HL-60 (cell line): Measurements from ENCODE around the gene KCNJ16.

ENCODE experiments used
- DNase-seq, 2 experiments: peaks; one replicate each; pipeline ENCODE4 v3.0.0-alpha.2; 2010 to 2020; ENCODE audit warnings: low read depth in 1 of 2, low spot score in 1 of 2
- H3K27ac ChIP-seq: fragments of 250-450 bp; sonication (Bioruptor Pico); replicated peaks from 2 replicates; pipeline ENCODE4 v1.5.1; 2020; ENCODE audit warnings: mild to moderate bottlenecking, moderate library complexity
- H3K27me3 ChIP-seq: fragments of 250-450 bp; sonication (Bioruptor Pico); 2 replicates; pipeline ENCODE4 v1.5.1; 2021; ENCODE audit warnings: mild to moderate bottlenecking, moderate library complexity; ENCODE audit not compliant: insufficient read depth, poor library complexity, severe bottlenecking
- H3K4me3 ChIP-seq: replicated peaks from 2 replicates; pipeline ENCODE4 v1.5.1; 2011; ENCODE audit warnings: mild to moderate bottlenecking, control low read depth, low read length; ENCODE audit not compliant: insufficient read depth
- CTCF ChIP-seq: IDR thresholded peaks from one replicate; pipeline ENCODE4 v1.5.1; 2011; ENCODE audit warnings: low read length, control low read depth, inconsistent platforms; ENCODE audit not compliant: insufficient read depth
- GABPA ChIP-seq: IDR thresholded peaks from 2 replicates; pipeline ENCODE4 v1.6.1; 2012; ENCODE audit warnings: low read depth
- POLR2AphosphoS5 ChIP-seq: IDR thresholded peaks from 2 replicates; pipeline ENCODE4 v1.6.1; 2012; ENCODE audit warnings: low read depth
- SPI1 ChIP-seq: IDR thresholded peaks from 2 replicates; pipeline ENCODE4 v1.6.1; 2012; ENCODE audit warnings: low read depth, mild to moderate bottlenecking, borderline replicate concordance
- TF ChIP-seq, protein P1 (sequence below): IDR thresholded peaks from 2 replicates; pipeline ENCODE4 v1.6.1; 2012; ENCODE audit warnings: low read depth; ENCODE audit not compliant: insufficient replicate concordance

Gene KCNJ16

DNA sequence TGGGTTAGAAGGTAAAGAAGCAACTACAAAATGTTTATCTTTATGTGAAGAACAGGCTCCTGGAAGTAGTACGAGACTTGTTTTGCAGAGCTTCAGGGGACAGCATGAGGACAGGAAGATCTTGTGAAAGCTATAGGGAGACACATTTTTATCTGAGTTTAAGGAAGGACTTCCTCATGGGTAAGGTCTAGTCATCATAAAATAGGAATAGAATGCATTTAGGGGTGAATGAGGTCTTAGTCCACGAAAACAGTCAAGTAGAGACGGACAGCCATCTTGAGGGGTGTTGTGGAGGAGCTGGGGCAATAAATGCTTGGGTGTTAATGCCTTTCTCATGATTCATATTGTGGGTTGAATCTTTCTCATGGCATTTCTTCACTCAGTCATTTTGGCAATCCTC lies 24.3 kb downstream of the KCNJ16 start:
- peak in 1 of 2 experiments; percentile 7 for DNase-seq
- Histone ChIP-seq H3K27me3 (no peaks in the 10 kb centered on the region), H3K27ac (peak overlapping the region; percentile 60), H3K4me3 (no peak overlapping the region)
- TF ChIP-seq, protein P1, sequence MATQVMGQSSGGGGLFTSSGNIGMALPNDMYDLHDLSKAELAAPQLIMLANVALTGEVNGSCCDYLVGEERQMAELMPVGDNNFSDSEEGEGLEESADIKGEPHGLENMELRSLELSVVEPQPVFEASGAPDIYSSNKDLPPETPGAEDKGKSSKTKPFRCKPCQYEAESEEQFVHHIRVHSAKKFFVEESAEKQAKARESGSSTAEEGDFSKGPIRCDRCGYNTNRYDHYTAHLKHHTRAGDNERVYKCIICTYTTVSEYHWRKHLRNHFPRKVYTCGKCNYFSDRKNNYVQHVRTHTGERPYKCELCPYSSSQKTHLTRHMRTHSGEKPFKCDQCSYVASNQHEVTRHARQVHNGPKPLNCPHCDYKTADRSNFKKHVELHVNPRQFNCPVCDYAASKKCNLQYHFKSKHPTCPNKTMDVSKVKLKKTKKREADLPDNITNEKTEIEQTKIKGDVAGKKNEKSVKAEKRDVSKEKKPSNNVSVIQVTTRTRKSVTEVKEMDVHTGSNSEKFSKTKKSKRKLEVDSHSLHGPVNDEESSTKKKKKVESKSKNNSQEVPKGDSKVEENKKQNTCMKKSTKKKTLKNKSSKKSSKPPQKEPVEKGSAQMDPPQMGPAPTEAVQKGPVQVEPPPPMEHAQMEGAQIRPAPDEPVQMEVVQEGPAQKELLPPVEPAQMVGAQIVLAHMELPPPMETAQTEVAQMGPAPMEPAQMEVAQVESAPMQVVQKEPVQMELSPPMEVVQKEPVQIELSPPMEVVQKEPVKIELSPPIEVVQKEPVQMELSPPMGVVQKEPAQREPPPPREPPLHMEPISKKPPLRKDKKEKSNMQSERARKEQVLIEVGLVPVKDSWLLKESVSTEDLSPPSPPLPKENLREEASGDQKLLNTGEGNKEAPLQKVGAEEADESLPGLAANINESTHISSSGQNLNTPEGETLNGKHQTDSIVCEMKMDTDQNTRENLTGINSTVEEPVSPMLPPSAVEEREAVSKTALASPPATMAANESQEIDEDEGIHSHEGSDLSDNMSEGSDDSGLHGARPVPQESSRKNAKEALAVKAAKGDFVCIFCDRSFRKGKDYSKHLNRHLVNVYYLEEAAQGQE = no peak
- TF ChIP-seq SPI1 = peak; percentile 59; the same call in 1 of the 2 replicates

DNA sequence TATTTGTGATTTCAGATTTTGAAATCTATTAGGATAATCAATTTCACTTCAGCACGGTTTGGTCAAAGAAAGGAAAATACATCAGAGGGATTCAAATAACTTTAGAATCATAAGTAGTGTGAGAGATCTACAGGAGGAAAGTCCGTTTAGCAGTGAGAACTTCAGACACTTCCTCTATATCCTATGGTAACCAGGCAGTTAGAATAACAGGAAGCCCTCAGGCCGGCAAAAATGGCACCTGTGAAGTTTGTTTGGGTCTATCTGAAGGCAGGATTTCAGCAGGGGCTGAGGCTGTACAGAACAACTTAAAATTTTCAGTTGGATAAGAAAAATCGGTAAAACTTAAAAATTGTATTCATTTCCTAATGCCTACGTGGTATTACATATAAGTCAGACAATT lies 24.9 kb downstream of the KCNJ16 start:
- Histone ChIP-seq H3K27me3 (no peaks in the 10 kb centered on the region), H3K4me3 (no peak overlapping the region), H3K27ac (peak overlapping the region; percentile 60)
- no peak for TF ChIP-seq POLR2AphosphoS5
- TF ChIP-seq SPI1 = peak; percentile 90
- DNase-seq = peak in 1 of 2 experiments; percentile 63

DNA sequence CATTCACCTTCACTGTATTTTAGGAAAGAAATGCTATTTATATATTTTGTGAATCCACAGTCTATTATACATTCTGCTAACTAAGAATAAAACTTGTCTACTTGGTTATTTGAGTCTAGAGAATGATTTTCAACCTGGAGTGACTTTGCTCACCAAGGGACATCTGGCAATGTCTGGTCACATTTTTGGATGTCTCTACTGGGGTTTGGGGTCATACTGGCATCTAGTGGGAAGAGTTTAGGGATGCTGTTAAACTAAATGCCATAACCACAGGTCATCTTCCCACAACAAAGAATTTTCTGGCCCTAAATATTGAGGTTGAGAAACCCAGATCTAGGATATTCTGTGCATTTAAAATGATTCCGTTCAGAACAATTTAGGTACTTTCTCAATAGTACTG lies 26.0 kb downstream of the KCNJ16 start:
- TF ChIP-seq GABPA (no peak), CTCF (no peak), SPI1 (no peak), POLR2AphosphoS5 (no peak)
- TF ChIP-seq, protein P1 = no peak
- H3K27me3 ChIP-seq = no peaks in the 10 kb centered on the region
- H3K4me3 ChIP-seq = no peak overlapping the region
- no peak for DNase-seq
- no peak overlapping the region; the same call in 1 of the 2 replicates for H3K27ac ChIP-seq

DNA sequence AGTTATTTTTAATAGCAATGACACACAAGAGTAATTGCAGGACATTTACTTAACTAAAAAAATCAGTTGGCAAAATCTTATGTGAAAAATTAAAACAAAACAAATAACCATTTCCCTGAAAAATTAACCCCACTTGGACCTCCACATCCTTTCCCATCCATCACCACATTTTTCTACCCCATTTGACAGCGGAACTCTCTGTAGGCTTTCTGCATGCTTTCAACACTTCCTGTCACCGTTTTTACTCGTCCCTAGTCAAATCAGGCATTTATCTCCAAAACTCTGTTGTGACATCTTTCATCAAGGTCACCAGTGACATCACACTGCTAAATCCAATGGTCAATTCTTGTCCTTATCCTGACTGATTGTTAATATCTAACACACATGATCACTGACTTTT lies 27.5 kb downstream of the KCNJ16 start:
- Histone ChIP-seq H3K4me3 (no peak overlapping the region), H3K27ac (no peak overlapping the region), H3K27me3 (no peaks in the 10 kb centered on the region)
- no peak for DNase-seq
- TF ChIP-seq, protein P1 = no peak
- no peak for TF ChIP-seq POLR2AphosphoS5
- no peak; the same call in 1 of the 2 replicates for TF ChIP-seq GABPA
- no peak for TF ChIP-seq SPI1
